Measurements from ENCODE around the gene FAM219A. TPM values are rescaled to one million over a fixed set of nuclear protein-coding genes. Genes with fewer than 3 reads are reported as not detected.

FAM219A gene
- polyA plus RNA-seq, 3 donors: 0.61 to 15.3 (median 1.2) TPM

- Histone ChIP-seq H3K4me2 (replicated peaks; ENCODE audit: extremely low read depth, low read length, poor library complexity, severe bottlenecking) (peak overlapping the region; percentile 15), H3K9ac (ENCODE audit: insufficient read depth, low read length, poor library complexity, severe bottlenecking) (no peak overlapping the region), H2AFZ (ENCODE audit: insufficient read depth, low read depth, low read length, poor library complexity, severe bottlenecking) (no peak overlapping the region), H3K27ac (ENCODE audit: low read depth in 1 of 2, low read length in 2 of 2) (no peak overlapping the region), H3K9me3 (replicated peaks in 1 of 2; ENCODE audit: control insufficient read depth in 1 of 2, insufficient read depth in 1 of 2, low read length in 2 of 2) (peaks cover 15 to 22% of the 10 kb centered on the region in 2 donors), H3K4me3 (replicated peaks in 1 of 3; ENCODE audit: low read depth in 2 of 3, low read length in 3 of 3) (peak overlapping the region in 1 of 3 experiments; percentile 47), H3K79me2 (ENCODE audit: insufficient read depth, low read length) (no peaks in the 10 kb centered on the region), H3K36me3 (replicated peaks in 1 of 2; ENCODE audit: control insufficient read depth in 1 of 2, insufficient read depth in 2 of 2, low read length in 2 of 2) (no peaks in the 10 kb centered on the region), H3K4me1 (ENCODE audit: control insufficient read depth in 1 of 2, insufficient read depth in 2 of 2, low read length in 2 of 2) (peaks cover 5 to 6% of the 10 kb centered on the region in 2 donors), H4K20me1 (ENCODE audit: insufficient read depth, low read length) (no peaks in the 10 kb centered on the region), H3K27me3 (ENCODE audit: control insufficient read depth in 2 of 2, insufficient read depth in 2 of 2, low read length in 2 of 2) (peaks cover 0 to 5% of the 10 kb centered on the region in 2 donors)
- H3K4me1 Mint-ChIP-seq: peaks cover 7% of the 10 kb centered on the region
- H3K27ac Mint-ChIP-seq: peak overlapping the region in 1 of 7 donors; percentile 3
- peak in 1 of 3 donors; percentile 13 for DNase-seq
- H3K27me3 Mint-ChIP-seq (ENCODE audit: low read depth in 3 of 3): peaks cover 11 to 17% (median 13%) of the 10 kb centered on the region in 3 donors
- intact Hi-C loops (cut with micrococcal nuclease): no loop called here
- no peak for TF ChIP-seq CTCF (IDR thresholded peaks at IDR 0.05)
- peaks cover 0 to 7% of the 10 kb centered on the region in 2 donors for H3K36me3 Mint-ChIP-seq
- peaks cover 7 to 25% (median 18%) of the 10 kb centered on the region in 7 donors for H3K9me3 Mint-ChIP-seq
- WGBS (ENCODE audit: insufficient coverage): 92% methylated on average over 105 of the region's 105 CpGs
- peak overlapping the region; percentile 46 to 69 for H3K4me3 Mint-ChIP-seq
These were observed 87.1 kb downstream of the FAM219A start for GRCh38 chr9:34370970-34371880.

GRCh38 chr9:34370335-34370969 lies 87.9 kb downstream of the FAM219A start:
- Histone ChIP-seq H3K4me3 (replicated peaks in 1 of 3; ENCODE audit: low read depth in 2 of 3, low read length in 3 of 3) (no peak overlapping the region), H2AFZ (ENCODE audit: insufficient read depth, low read depth, low read length, poor library complexity, severe bottlenecking) (no peak overlapping the region), H3K79me2 (ENCODE audit: insufficient read depth, low read length) (no peaks in the 10 kb centered on the region), H3K9ac (ENCODE audit: insufficient read depth, low read length, poor library complexity, severe bottlenecking) (no peak overlapping the region), H3K27ac (ENCODE audit: low read depth in 1 of 2, low read length in 2 of 2) (no peak overlapping the region), H3K27me3 (ENCODE audit: control insufficient read depth in 2 of 2, insufficient read depth in 2 of 2, low read length in 2 of 2) (no peaks in the 10 kb centered on the region), H3K9me3 (replicated peaks in 1 of 2; ENCODE audit: control insufficient read depth in 1 of 2, insufficient read depth in 1 of 2, low read length in 2 of 2) (peaks cover 15 to 22% of the 10 kb centered on the region in 2 donors), H3K36me3 (replicated peaks in 1 of 2; ENCODE audit: control insufficient read depth in 1 of 2, insufficient read depth in 2 of 2, low read length in 2 of 2) (no peaks in the 10 kb centered on the region), H3K4me1 (ENCODE audit: control insufficient read depth in 1 of 2, insufficient read depth in 2 of 2, low read length in 2 of 2) (no peaks in the 10 kb centered on the region), H4K20me1 (ENCODE audit: insufficient read depth, low read length) (no peaks in the 10 kb centered on the region), H3K4me2 (replicated peaks; ENCODE audit: extremely low read depth, low read length, poor library complexity, severe bottlenecking) (no peak overlapping the region)
- Mint-ChIP-seq H3K27ac (peak overlapping the region in 1 of 7 donors; percentile 3), H3K4me3 (peak overlapping the region in 1 of 2 donors; percentile 69), H3K4me1 (no peaks in the 10 kb centered on the region), H3K9me3 (peaks cover 7 to 25% (median 18%) of the 10 kb centered on the region in 7 donors), H3K36me3 (peaks cover 0 to 7% of the 10 kb centered on the region in 2 donors), H3K27me3 (ENCODE audit: low read depth in 3 of 3) (peaks cover 4 to 10% (median 7%) of the 10 kb centered on the region in 3 donors)
- DNase-seq: no peak
- 87% methylated on average over 20 of the region's 23 CpGs for WGBS (ENCODE audit: insufficient coverage)
- TF ChIP-seq CTCF (IDR thresholded peaks at IDR 0.05): no peak
- intact Hi-C loops (cut with micrococcal nuclease): no loop called here

Data from CD14-positive monocyte (primary cell).